GM19395 (cell line): ENCODE measurements around the gene ZBTB6.

ENCODE experiments used
- ATAC-seq: cut with Tn5 transposase; IDR thresholded peaks from one replicate; pipeline ENCODE4 v1.9.1; 2021; ENCODE audit warnings: mild to moderate bottlenecking, moderate library complexity; ENCODE audit not compliant: unreplicated experiment

The ZBTB6 gene, protein sequence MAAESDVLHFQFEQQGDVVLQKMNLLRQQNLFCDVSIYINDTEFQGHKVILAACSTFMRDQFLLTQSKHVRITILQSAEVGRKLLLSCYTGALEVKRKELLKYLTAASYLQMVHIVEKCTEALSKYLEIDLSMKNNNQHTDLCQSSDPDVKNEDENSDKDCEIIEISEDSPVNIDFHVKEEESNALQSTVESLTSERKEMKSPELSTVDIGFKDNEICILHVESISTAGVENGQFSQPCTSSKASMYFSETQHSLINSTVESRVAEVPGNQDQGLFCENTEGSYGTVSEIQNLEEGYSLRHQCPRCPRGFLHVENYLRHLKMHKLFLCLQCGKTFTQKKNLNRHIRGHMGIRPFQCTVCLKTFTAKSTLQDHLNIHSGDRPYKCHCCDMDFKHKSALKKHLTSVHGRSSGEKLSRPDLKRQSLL

GRCh38 chr9:122912964-122913673 lies at the start of gene ZBTB6:
Gene ZBTB6 (minus strand): TSS chr9:122913323. CDS start chr9:122912072, 1,251 bp downstream.
- ATAC-seq = peak; percentile 99

DNA sequence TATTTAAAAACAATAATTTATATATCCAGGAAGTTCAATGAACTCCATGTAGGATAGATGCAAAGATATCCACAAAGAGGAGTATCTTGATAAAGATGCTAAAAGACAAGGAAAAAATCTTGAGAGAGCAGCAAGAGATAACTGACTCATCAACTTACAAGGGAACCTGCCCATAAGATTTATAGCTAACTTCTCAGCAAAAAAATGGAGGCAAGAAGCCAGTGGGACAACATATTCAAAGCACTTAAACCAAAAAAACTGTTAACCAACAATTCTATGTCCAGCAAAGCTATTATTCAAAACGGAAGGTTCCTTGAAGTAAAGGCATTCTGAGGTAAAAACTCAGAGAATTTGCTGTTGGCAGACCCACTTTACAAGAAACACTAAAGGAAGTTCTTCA lies 48.0 kb upstream of the ZBTB6 start:
- ATAC-seq = no peak

- ATAC-seq = no peak
Measured at GRCh38 chr9:122955961-122956360, 42.8 kb upstream of the ZBTB6 start.

- no peak for ATAC-seq
Measured at GRCh38 chr9:122954253-122954691, 41.1 kb upstream of the ZBTB6 start.

GRCh38 chr9:122951056-122951455 lies 37.9 kb upstream of the ZBTB6 start:
- no peak for ATAC-seq

DNA sequence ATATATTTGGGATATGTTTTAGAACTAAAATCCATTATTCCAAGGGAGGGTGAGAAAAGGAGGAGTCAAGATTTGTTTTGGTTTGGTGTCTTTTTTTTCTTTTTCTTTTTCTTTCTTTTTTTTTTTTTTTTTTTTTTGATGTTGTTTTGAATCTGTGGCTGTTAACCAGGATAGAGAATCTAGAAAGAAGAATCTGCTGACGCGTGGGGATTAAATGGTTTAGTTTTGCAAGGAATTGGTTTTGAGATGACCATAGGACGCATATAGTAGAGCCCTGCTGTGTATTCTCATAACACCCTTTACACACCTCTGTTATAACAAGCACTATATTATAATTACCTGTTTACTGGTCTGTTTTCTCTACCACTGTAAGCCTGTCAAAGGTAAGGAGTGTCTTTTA lies 37.1 kb upstream of the ZBTB6 start:
- ATAC-seq = no peak

DNA sequence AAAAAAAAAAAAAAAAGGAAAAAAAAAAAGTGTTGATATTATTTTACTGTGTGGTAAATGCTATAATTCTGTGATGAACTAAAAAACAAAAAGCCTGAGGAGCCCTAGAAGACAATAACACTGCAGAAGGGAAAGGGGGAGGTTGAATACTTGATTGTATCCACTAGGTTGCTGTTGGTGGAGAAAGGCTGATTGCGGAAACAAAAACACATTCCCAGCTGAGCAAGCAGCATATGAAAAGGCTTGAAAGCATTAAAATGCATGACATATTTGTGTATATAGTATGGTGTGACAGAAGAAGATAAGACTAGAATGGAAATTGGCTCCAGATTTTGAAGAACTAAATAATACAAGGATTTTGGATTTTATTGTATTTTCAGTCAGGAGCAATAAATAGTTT lies 36.6 kb upstream of the ZBTB6 start:
- no peak for ATAC-seq

DNA sequence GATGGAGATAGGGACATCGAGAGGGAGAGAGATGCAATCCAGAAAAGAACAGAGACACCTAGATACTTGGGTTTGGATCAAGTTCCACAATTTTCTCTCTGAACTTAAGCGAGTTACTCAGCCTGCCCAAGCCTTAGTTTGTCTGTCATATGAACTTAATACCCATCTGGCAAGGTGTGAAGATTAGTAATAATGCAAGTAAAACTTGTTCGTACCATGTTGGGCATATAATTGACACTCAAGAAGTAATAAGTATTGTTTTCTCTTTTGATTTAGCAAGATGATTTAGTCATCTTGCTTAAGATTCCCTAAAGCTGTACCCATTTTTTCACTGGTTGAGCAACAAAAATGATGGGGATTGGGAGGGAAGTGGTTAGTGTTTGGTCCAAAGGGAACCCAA lies 35.2 kb upstream of the ZBTB6 start:
- ATAC-seq = no peak

GRCh38 chr9:122946461-122947005 lies 33.4 kb upstream of the ZBTB6 start:
- no peak for ATAC-seq

DNA sequence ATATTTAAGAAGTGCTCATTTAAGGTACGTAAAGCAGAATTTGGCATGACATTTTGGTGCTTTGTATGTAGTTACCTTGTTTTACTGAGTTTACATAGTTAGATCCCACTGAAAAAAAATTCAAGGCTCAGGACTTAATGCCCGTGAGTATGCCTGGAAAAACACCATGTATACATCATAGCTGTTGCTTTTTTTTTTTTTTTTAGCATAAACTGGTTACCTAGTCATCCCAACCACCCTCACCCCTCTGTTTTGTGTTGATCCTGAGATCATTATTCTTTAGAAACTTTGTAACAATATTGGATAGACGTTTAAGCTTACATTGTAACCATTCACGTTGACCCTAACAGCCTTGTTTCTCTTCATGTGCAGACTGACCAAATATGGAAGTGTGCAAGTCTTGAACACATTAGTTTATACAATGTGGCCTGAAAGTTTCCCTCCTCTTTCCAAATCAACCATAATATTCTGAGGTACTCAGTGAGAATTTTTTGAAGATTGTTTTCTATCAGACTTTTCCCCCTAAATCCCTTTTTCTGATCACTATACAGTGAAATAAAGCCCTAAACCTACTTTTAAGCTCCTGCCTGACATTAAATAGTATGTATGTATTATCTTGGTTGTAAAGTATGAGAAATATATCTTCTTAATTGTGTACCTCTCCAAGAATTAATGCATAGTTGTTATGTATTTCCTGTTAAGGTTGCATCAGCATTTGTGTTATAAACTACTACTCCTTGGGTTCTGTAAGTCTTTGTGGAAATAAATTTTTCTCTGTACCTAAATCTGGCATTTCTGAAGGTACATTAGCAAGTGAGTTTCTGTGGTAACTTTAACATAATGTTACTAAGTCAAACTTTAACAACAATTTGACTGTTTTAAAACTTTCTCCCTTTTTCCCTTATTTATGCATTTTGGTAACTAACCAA lies 32.1 kb upstream of the ZBTB6 start:
- no peak for ATAC-seq

GRCh38 chr9:122941582-122942234 lies 28.6 kb upstream of the ZBTB6 start:
- ATAC-seq = no peak

DNA sequence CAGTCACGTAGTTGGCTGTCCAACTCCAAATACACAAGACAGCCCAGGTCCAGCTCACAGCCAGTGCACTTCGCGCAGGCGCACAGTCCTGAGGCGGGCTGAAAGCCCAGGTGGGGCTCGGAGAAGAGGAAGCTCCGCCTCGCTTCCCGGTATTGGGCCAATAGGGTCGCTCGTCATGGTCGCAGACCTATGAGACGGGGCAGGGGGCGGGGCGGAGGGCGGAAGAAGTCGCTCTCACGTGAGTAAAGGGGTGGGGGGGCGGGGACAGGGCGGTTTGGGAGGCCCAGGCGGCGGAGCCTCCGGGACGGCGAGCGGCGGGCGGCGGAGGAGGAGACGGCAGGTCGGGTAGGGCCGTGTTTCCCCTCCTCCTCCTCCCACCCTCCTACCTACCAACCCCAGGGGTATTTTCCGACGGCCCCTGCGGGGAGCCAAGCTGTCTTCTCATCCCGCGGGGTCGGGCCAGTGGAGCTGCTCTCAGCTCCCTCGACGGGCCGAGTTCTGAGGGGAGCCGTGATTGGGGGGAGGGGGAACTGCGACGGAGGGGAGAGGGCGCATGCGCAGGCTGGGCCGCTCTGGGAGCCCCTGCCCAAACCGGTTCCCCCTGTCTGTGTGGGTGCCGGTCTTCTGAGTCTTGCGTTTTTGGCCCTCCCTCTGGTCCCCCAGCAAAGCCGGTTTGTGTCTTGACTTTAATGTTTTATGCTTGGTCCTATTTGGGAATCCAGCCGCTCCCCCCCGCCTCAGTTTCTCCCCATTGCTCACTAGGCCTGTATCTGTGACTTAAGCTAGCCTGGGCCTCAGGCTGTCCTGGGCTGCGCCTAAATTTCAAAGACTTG lies 27.8 kb upstream of the ZBTB6 start, which contains the start of gene RABGAP1:
RABGAP1 (plus strand) TSS at position 272 of the 833 bp plus-strand sequence. CDS start 16,040 bp downstream, outside the sequence.
- peak; percentile 97 for ATAC-seq

DNA sequence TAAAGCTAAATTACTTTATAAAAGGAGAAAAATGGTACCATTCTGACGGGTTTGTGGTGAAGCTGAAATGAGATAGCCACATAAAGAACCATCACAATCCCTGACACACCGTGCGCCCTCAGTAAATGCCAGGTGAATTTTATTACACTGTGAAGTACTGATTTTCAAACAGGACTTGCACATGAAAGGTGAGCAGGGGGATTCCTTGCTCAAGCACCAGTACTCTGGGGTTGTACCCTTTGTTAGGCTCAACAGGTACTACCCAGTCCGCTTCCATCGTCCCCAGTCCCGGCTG lies 27.3 kb upstream of the ZBTB6 start:
- ATAC-seq = peak; percentile 26

DNA sequence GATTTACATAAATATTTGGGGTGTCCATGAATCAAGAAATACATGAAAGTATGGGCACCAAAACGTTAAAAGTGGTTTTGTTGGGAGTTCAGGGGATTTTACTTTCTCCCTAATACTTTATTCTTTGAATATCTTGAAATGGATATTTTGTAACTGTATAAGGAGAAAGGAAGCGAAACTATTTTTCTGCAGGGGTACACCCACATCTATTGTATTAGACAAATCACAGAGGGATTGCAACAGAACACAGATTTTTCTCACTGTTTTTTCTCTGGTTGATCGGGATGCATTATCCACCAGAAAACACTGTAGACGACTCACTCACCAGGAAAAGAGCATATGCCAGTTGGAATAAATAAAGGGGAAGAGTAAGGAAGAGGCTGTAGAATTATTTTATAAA lies 26.5 kb upstream of the ZBTB6 start:
- ATAC-seq = no peak

- no peak for ATAC-seq
Measured at GRCh38 chr9:122936883-122937282, 23.8 kb upstream of the ZBTB6 start.

DNA sequence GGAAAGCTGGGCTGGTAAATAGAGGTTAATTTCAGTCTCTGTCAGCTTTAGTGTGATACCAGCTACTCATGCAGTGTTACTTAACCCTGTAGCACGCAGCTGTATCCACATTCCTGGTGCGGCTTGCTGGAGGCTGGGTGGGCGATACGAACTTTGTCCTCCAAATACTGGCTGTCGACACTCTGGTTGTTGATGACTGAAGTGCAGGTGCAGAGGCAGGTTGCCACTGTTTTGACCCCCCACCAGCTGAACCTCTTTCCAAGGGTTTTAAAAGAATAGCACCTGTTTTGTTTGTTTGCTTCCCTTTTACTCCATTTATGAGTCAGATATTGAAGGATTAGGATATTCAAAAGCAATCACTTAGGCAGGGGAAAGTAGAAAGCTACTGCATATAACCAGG lies 23.3 kb upstream of the ZBTB6 start:
- no peak for ATAC-seq

DNA sequence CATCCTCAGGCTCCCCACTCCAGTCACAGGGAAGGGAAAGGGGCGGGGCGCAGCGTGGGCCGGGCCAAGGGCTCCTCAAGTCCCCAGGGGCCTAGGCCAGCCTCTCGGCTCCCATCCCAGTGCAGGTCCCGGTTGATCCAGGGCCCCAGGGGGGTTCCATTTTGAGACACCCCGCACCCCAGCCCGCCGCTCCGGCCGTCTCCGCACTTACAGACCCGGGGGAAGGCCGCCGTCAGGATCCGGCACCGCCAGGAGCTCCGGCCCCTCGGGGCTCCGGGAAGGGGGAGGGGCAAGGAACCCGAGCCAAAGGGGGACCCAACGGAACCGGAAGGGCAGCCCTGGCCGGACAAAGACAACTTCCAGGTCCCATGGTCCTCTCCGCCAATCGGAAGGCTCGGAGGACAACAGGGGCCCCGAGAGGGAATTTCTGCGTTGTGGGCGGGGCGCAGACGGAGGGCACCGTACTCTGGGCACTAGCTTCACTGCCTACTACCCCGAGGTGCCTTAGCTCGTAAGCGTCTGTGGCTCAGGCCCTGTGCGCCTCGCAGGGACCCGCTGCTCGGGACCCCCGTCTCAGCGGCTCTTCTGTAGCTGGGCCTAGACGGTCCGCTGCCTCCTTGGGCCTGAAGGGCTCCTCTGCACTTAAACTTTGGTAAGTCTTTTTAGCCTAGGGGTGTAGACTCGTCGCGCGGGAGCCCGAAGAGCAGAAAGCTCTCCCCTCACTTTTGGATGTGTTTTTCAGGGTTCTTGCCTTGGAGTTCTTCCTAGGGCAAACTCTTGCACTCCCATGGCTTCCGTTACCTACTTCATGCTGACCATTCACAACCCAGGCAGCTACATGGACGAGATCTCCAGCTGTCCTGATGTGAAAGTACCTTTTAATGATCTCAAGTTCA lies 18.4 kb upstream of the ZBTB6 start, which contains the start of gene ZBTB26:
ZBTB26 (minus strand) TSS at position 287 of the 896 bp plus-strand sequence. CDS start 11,578 bp downstream, outside the sequence.
- peak; percentile 96 for ATAC-seq

- ATAC-seq = peak; percentile 45
Measured at GRCh38 chr9:122930541-122931225, 17.6 kb upstream of the ZBTB6 start.
